Subcutaneous abdominal adipose tissue (tissue), 5 donors: ENCODE measurements around the gene PACS1.
A peak's percentile ranks its signal among the peaks of the same experiment; 100 is the strongest.

Experiments used
- H3K27ac ChIP-seq: one replicate; pipeline ENCODE4 v1.7.0; 2013; ENCODE audit warnings: low read depth, mild to moderate bottlenecking, inconsistent platforms, low read length, moderate library complexity
- H3K27me3 ChIP-seq, 5 donors: one replicate each; pipeline ENCODE4 v1.7.0; 2013; ENCODE audit warnings: low read length in 5 of 5, inconsistent platforms in 1 of 5; ENCODE audit not compliant: control insufficient read depth in 5 of 5, insufficient read depth in 4 of 5
- H3K36me3 ChIP-seq, 5 donors: one replicate each; pipeline ENCODE4 v1.7.0; 2013; ENCODE audit warnings: low read length in 5 of 5; ENCODE audit not compliant: control insufficient read depth in 5 of 5, insufficient read depth in 5 of 5
- H3K4me1 ChIP-seq, 5 donors: one replicate each; pipeline ENCODE4 v1.7.0; 2013; ENCODE audit warnings: low read length in 5 of 5, mild to moderate bottlenecking in 3 of 5, moderate library complexity in 1 of 5; ENCODE audit not compliant: control insufficient read depth in 5 of 5, insufficient read depth in 5 of 5
- H3K4me3 ChIP-seq, 5 donors: one replicate each; pipeline ENCODE4 v1.7.0; 2013; ENCODE audit warnings: low read length in 5 of 5, low read depth in 1 of 5
- H3K9ac ChIP-seq, 5 donors: one replicate each; pipeline ENCODE4 v1.7.0; 2013; ENCODE audit warnings: low read length in 5 of 5, mild to moderate bottlenecking in 4 of 5, moderate library complexity in 3 of 5
- H3K9me3 ChIP-seq, 5 donors: one replicate each; pipeline ENCODE4 v1.7.0; 2013; ENCODE audit warnings: low read length in 5 of 5; ENCODE audit not compliant: control insufficient read depth in 5 of 5
- donor health status: healthy.
- donor health status: healthy.
- donor health status: healthy.
- donor health status: healthy.
- donor health status: healthy.

PACS1 gene

GRCh38 chr11:66116576-66117361 is 46.7 kb downstream of the PACS1 start:
- peaks cover 0 to 2% (median 0%) of the 10 kb centered on the region in 5 donors for H3K36me3 ChIP-seq
- no peaks in the 10 kb centered on the region for H3K27me3 ChIP-seq
- H3K9ac ChIP-seq: no peak overlapping the region
- peaks cover 3 to 36% (median 30%) of the 10 kb centered on the region in 5 donors for H3K4me1 ChIP-seq
- no peak overlapping the region for H3K4me3 ChIP-seq
- H3K27ac ChIP-seq: no peak overlapping the region
- H3K9me3 ChIP-seq: peaks cover 0 to 1% (median 0%) of the 10 kb centered on the region in 5 donors

GRCh38 chr11:66118847-66119246 is 48.8 kb downstream of the PACS1 start:
- peaks cover 0 to 2% (median 0%) of the 10 kb centered on the region in 5 donors for H3K9me3 ChIP-seq
- peaks cover 0 to 2% (median 0%) of the 10 kb centered on the region in 5 donors for H3K36me3 ChIP-seq
- peaks cover 0 to 17% (median 15%) of the 10 kb centered on the region in 5 donors for H3K4me1 ChIP-seq
- H3K27me3 ChIP-seq: no peaks in the 10 kb centered on the region
- H3K4me3 ChIP-seq: no peak overlapping the region
- peak overlapping the region in 1 of 5 donors; percentile 17 for H3K9ac ChIP-seq
- H3K27ac ChIP-seq: no peak overlapping the region

GRCh38 chr11:66119348-66120133 is 49.5 kb downstream of the PACS1 start:
- peaks cover 0 to 2% (median 0%) of the 10 kb centered on the region in 5 donors for H3K9me3 ChIP-seq
- H3K27me3 ChIP-seq: no peaks in the 10 kb centered on the region
- H3K9ac ChIP-seq: peak overlapping the region in 2 of 5 donors; percentile 17 to 19
- H3K4me3 ChIP-seq: no peak overlapping the region
- H3K36me3 ChIP-seq: peaks cover 0 to 2% (median 0%) of the 10 kb centered on the region in 5 donors
- no peak overlapping the region for H3K27ac ChIP-seq
- H3K4me1 ChIP-seq: peaks cover 0 to 24% (median 21%) of the 10 kb centered on the region in 5 donors

- Histone ChIP-seq H3K9ac (no peak overlapping the region), H3K4me1 (peaks cover 0 to 35% (median 31%) of the 10 kb centered on the region in 5 donors), H3K36me3 (peaks cover 0 to 2% (median 0%) of the 10 kb centered on the region in 5 donors), H3K4me3 (no peak overlapping the region), H3K9me3 (peaks cover 0 to 2% (median 0%) of the 10 kb centered on the region in 5 donors), H3K27ac (no peak overlapping the region), H3K27me3 (no peaks in the 10 kb centered on the region)
Observed at GRCh38 chr11:66121466-66121865, 51.4 kb downstream of the PACS1 start.

- Histone ChIP-seq H3K27ac (no peak overlapping the region), H3K27me3 (no peaks in the 10 kb centered on the region), H3K4me3 (no peak overlapping the region)
Observed at GRCh38 chr11:66123902-66124301, 53.8 kb downstream of the PACS1 start.

GRCh38 chr11:66124564-66124963 is 54.5 kb downstream of the PACS1 start:
- H3K27ac ChIP-seq: no peak overlapping the region
- H3K4me1 ChIP-seq: peaks cover 0 to 41% (median 37%) of the 10 kb centered on the region in 5 donors

More at GRCh38 chr11:66123902-66124301, 53.8 kb downstream of the PACS1 start:
- peaks cover 0 to 2% (median 0%) of the 10 kb centered on the region in 5 donors for H3K36me3 ChIP-seq
- H3K9me3 ChIP-seq: peaks cover 0 to 2% (median 0%) of the 10 kb centered on the region in 5 donors
- H3K9ac ChIP-seq: no peak overlapping the region
- H3K4me1 ChIP-seq: peaks cover 0 to 47% (median 42%) of the 10 kb centered on the region in 5 donors

GRCh38 chr11:66126064-66126463 is 56.0 kb downstream of the PACS1 start:
- Histone ChIP-seq H3K4me1 (peaks cover 0 to 39% (median 34%) of the 10 kb centered on the region in 5 donors), H3K27ac (peak overlapping the region; percentile 43), H3K4me3 (no peak overlapping the region), H3K27me3 (no peaks in the 10 kb centered on the region), H3K9ac (peak overlapping the region in 3 of 5 donors; percentile 30 to 54 (median 37)), H3K9me3 (peaks cover 0 to 2% (median 0%) of the 10 kb centered on the region in 5 donors), H3K36me3 (peaks cover 0 to 2% (median 0%) of the 10 kb centered on the region in 5 donors)

More at GRCh38 chr11:66124564-66124963, 54.5 kb downstream of the PACS1 start:
- H3K9me3 ChIP-seq: peaks cover 0 to 2% (median 0%) of the 10 kb centered on the region in 5 donors
- H3K4me3 ChIP-seq: no peak overlapping the region
- H3K27me3 ChIP-seq: no peaks in the 10 kb centered on the region
- peaks cover 0 to 2% (median 0%) of the 10 kb centered on the region in 5 donors for H3K36me3 ChIP-seq
- H3K9ac ChIP-seq: no peak overlapping the region

- Histone ChIP-seq H3K27me3 (no peaks in the 10 kb centered on the region), H3K4me1 (peaks cover 0 to 44% (median 34%) of the 10 kb centered on the region in 5 donors), H3K9ac (peak overlapping the region in 2 of 5 donors; percentile 15 to 41), H3K4me3 (peak overlapping the region in 2 of 5 donors; percentile 2 to 6), H3K36me3 (no peaks in the 10 kb centered on the region), H3K27ac (peak overlapping the region; percentile 48), H3K9me3 (no peaks in the 10 kb centered on the region)
Observed at GRCh38 chr11:66126808-66127555, 56.9 kb downstream of the PACS1 start.

- no peaks in the 10 kb centered on the region for H3K9me3 ChIP-seq
- H3K9ac ChIP-seq: no peak overlapping the region
- peaks cover 0 to 24% (median 16%) of the 10 kb centered on the region in 5 donors for H3K4me1 ChIP-seq
- no peaks in the 10 kb centered on the region for H3K36me3 ChIP-seq
- H3K27ac ChIP-seq: no peak overlapping the region
- H3K4me3 ChIP-seq: no peak overlapping the region
- H3K27me3 ChIP-seq: no peaks in the 10 kb centered on the region
Observed at GRCh38 chr11:66130978-66131377, 60.9 kb downstream of the PACS1 start.
